ENCODE measurements around the gene POLG2.
"Not testable (repeated sequence)": the region's sequence is repeated elsewhere in the genome, so short reads cannot be mapped to it uniquely, and the experiment has no call there.

POLG2 gene

GRCh38 chr17:64480951-64481350 lies 15.9 kb downstream of the POLG2 start:
- no peak for DNase-seq

- no peak for DNase-seq
These were observed 19.0 kb downstream of the POLG2 start for GRCh38 chr17:64477849-64478248.

- DNase-seq: no peak
These were observed 24.3 kb downstream of the POLG2 start for GRCh38 chr17:64472564-64472963.

- DNase-seq: no peak
These were observed 25.4 kb downstream of the POLG2 start for GRCh38 chr17:64471440-64471839.

- DNase-seq: no peak
These were observed 26.2 kb downstream of the POLG2 start for GRCh38 chr17:64470625-64471024.

- not testable (repeated sequence) for DNase-seq
These were observed 30.0 kb downstream of the POLG2 start for GRCh38 chr17:64466834-64467233.

- DNase-seq: no peak
These were observed 30.7 kb downstream of the POLG2 start for GRCh38 chr17:64466019-64466735.

- DNase-seq: no peak
These were observed 35.1 kb downstream of the POLG2 start for GRCh38 chr17:64461788-64462187.

- no peak for DNase-seq
These were observed 35.9 kb downstream of the POLG2 start for GRCh38 chr17:64460955-64461354.

- DNase-seq: not testable (repeated sequence)
These were observed 37.0 kb downstream of the POLG2 start for GRCh38 chr17:64459818-64460217.

GRCh38 chr17:64459284-64459747 lies 37.5 kb downstream of the POLG2 start:
- DNase-seq: no peak

GRCh38 chr17:64458756-64459155 lies 38.1 kb downstream of the POLG2 start:
- DNase-seq: no peak

- DNase-seq: no peak
These were observed 39.7 kb downstream of the POLG2 start for GRCh38 chr17:64457156-64457555.

- DNase-seq: no peak
These were observed 40.6 kb downstream of the POLG2 start for GRCh38 chr17:64455993-64456885.

GRCh38 chr17:64449545-64449944 lies 47.3 kb downstream of the POLG2 start:
- DNase-seq: no peak

GRCh38 chr17:64448665-64449512 lies 48.0 kb downstream of the POLG2 start, which contains the start of gene MILR1:
MILR1 (plus strand) TSS chr17:64449115; CDS start chr17:64449169, 54 bp downstream.
- DNase-seq: peak; percentile 23

GRCh38 chr17:64447526-64447925 lies 49.3 kb downstream of the POLG2 start:
- peak; percentile 79 for DNase-seq

- no peak for DNase-seq
These were observed 53.6 kb downstream of the POLG2 start for GRCh38 chr17:64443086-64443760.

GRCh38 chr17:64442541-64442971 lies 54.3 kb downstream of the POLG2 start:
- peak; percentile 39 for DNase-seq

GRCh38 chr17:64441772-64442540 lies 54.9 kb downstream of the POLG2 start:
- DNase-seq: peak; percentile 62

- no peak for DNase-seq
These were observed 56.9 kb downstream of the POLG2 start for GRCh38 chr17:64439956-64440355.
